ENCODE results near the gene RPL12.

RPL12 gene

DNA sequence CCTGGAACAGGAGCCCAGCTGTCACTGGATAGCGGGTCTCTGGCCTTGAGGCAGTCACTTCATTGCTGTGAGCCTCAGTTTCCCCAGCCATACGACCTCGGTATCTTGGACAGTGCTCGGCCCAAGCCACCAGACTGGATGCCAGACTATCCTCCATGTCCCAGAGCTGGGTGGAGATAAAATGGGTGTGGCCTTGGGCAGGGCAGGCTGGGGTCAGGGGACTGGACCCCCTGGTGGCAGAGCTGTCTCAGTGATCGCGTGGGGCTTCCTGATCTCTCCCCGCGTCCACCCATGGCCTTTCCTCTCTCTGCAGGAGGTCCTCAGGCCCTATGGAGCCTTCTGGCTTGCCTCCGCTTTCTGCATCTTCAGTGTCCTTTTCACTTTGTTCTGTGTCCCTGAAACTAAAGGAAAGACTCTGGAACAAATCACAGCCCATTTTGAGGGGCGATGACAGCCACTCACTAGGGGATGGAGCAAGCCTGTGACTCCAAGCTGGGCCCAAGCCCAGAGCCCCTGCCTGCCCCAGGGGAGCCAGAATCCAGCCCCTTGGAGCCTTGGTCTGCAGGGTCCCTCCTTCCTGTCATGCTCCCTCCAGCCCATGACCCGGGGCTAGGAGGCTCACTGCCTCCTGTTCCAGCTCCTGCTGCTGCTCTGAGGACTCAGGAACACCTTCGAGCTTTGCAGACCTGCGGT lies 44.3 kb downstream of the RPL12 start:
- FAIRE-seq = no peak
- no peak for DNase-seq (ENCODE audit: low spot score)

DNA sequence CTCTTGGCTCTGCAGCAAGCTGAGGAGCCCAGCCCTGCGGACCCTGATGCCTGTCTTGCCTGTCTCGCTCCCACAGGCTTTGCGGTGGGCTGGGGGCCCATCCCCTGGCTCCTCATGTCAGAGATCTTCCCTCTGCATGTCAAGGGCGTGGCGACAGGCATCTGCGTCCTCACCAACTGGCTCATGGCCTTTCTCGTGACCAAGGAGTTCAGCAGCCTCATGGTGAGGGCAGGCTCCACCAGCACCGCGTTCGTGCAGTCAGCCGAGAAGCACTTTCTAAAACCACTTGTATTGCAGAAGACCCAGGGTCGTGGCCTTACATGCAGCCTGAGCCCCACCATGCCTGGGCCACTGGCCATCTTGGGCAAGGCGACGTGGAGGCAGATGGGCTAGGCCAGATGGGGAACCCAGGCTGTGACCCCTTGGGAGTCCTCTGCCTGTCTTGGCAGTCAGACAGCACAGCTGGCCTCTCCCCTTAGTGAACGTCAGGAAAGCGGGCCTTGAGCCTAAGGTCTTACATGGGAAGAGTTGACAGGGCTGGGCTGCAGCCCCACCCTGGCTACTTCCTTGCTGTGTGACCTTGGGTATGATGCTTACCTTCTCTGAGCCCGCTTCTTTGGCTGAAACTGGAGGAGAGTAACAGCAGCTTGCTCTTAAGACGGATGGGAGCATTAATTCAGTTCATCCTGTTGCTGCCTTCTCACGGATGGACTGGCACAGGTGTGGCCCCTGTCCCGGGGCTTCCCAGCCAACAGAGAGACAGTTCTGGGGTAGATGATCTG lies 45.7 kb downstream of the RPL12 start:
- DNase-seq (ENCODE audit: low spot score) (no peak), FAIRE-seq (no peak)

DNA sequence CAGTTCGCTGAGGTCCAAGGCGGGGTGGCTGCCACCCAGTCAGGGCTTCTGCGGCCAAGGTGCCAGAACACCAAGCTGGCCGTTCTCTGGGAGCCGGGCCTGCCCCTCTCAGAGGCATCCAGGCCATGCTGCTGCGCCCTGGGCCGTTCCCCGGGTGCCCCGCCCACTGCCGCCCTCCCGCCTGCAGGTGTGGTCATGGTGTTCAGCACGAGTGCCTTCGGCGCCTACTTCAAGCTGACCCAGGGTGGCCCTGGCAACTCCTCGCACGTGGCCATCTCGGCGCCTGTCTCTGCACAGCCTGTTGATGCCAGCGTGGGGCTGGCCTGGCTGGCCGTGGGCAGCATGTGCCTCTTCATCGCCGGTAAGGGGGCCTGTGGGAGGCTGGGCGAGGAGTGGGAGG lies 46.6 kb downstream of the RPL12 start:
- FAIRE-seq (no peak), DNase-seq (ENCODE audit: low spot score) (no peak)

DNA sequence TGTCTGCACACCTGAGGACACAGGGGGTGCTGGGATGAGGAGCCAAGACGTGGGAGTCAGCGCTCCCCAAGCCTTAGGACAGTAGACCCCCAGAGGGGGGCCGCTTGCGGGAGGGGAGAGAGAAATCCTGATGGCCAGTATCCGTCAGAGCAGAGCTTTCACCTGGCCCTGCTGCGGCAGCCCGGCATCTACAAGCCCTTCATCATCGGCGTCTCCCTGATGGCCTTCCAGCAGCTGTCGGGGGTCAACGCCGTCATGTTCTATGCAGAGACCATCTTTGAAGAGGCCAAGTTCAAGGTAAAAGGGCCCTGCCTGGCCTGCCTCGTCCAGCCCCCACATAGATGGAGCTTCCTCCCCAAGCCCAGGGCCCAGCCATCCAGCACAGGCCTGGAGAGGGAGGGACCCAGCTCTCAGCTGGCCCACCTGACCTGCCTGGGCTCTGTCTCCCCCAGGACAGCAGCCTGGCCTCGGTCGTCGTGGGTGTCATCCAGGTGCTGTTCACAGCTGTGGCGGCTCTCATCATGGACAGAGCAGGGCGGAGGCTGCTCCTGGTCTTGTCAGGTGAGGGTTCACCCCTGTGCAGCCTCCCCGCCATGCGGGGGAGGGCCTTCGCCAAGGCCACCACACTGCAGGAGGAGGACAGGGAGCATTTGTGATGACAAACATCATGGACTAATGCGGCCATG lies 47.6 kb downstream of the RPL12 start:
- FAIRE-seq (no peak), DNase-seq (ENCODE audit: low spot score) (no peak)

DNA sequence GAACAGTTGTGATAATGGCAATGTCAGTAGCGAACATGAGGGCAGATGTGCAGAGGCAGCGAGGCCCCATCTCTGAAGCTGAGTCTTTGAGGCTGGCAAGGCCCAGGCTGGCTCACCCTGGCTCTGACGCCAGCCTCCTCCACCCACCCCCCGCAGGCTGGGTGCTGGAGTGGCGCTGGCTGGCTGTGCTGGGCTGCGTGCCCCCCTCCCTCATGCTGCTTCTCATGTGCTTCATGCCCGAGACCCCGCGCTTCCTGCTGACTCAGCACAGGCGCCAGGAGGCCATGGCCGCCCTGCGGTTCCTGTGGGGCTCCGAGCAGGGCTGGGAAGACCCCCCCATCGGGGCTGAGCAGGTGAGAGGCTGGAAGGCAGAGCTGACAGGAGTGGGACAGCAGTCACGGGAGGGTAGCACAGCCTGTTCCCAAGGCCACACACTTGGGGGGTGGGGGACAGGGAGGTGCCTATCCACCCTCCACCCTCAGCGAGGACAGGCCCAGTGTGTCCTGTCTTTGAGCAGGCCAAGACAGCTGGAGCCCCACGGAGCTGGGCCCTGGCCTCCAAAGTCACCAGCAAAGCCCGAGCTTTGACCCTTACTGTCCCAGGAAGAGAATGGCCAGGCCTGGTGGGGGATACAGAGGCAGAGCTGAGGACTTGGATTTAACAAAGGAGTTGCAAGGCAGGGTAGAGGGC lies 48.7 kb downstream of the RPL12 start:
- FAIRE-seq (no peak), DNase-seq (ENCODE audit: low spot score) (no peak)

DNA sequence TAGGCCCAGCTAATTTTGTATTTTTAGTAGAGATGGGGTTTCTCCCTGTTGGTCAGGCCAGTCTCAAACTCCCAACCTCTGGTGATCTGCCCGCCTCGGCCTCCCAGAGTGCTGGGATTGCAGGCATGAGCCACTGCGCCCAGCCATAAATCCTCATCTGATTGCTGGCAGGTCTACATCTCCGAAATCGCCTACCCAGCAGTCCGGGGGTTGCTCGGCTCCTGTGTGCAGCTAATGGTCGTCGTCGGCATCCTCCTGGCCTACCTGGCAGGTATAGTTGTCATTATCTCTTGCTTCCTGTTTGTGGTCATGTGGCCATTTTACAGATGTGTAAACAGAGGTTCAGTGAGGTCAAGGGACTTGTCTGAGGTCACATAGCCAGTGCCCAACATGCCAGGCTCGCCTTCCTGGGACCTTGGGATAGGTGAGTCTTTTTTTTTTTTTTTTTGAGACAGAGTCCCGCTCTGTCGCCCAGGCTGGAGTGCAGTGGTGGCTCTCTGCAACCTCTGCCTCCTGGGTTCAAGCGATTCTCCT lies 51.4 kb downstream of the RPL12 start:
- FAIRE-seq = no peak
- DNase-seq (ENCODE audit: low spot score) = no peak

DNA sequence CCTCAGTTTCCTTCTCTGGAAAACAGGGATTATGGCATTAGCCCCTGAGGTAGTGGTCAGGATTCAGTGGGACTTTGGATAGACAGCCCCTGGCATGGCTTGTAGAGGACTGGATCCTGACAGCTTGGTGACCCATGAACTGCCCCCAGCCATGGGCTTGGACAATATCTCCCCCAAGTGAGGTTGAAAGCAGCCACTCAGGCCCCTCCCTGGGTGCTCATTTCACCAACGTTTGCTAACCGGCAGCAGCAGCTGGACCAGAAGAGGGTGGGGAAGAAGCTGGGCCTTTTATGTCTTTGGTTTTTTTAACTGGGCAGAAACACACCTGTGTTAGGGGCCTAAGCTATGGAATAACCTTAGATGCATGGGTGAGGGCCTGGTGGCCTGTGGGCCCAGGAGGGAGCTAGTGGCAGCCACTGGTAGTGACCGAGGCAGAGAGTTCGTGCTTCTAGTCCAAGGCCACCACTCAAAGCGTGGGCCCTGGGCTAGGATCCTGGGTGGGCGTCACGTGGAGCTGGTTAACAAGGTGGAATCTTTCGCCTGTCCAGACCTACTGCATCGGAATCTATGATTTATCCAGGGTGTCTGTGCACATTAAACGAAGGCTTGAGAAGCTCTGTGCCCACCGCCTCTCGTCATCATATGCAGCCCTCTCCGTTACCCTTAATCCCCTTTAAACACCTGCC lies 52.3 kb downstream of the RPL12 start:
- DNase-seq (ENCODE audit: low spot score) (no peak), FAIRE-seq (no peak)

DNA sequence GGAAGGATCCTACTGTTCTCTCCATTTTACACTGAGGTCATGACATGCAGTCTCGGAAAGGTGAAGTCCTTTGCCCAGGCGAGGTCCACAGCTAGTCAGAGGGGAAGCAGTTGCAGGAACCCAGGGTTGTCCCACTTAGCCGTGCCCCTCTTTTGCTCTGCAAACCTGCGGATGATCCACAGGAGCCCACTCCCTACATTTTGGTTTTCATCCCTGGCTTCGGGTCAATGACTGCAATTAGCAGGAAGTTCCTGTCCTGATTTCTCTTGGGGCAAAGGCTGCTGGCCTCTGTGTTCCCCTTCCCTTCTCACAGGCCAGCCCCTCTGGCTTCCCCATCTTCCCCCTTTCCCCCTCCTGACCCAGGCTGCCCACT lies 52.9 kb downstream of the RPL12 start:
- DNase-seq (ENCODE audit: low spot score) (no peak), FAIRE-seq (no peak)
